Stimulated activated CD4-positive, alpha-beta T cell treated with anti-CD3 and anti-CD28 coated beads, Interleukin-12 subunit alpha, Interleukin-12 subunit beta, amount 100 ng/mL, for 24 hours (primary cell): Measurements from ENCODE around the gene UROS.

Source experiments
- DNase-seq, 2 experiments: peaks; one replicate each; pipeline ENCODE4 v3.0.0-alpha.2; 2020; ENCODE audit warnings: low read depth in 2 of 2

Gene UROS

DNA sequence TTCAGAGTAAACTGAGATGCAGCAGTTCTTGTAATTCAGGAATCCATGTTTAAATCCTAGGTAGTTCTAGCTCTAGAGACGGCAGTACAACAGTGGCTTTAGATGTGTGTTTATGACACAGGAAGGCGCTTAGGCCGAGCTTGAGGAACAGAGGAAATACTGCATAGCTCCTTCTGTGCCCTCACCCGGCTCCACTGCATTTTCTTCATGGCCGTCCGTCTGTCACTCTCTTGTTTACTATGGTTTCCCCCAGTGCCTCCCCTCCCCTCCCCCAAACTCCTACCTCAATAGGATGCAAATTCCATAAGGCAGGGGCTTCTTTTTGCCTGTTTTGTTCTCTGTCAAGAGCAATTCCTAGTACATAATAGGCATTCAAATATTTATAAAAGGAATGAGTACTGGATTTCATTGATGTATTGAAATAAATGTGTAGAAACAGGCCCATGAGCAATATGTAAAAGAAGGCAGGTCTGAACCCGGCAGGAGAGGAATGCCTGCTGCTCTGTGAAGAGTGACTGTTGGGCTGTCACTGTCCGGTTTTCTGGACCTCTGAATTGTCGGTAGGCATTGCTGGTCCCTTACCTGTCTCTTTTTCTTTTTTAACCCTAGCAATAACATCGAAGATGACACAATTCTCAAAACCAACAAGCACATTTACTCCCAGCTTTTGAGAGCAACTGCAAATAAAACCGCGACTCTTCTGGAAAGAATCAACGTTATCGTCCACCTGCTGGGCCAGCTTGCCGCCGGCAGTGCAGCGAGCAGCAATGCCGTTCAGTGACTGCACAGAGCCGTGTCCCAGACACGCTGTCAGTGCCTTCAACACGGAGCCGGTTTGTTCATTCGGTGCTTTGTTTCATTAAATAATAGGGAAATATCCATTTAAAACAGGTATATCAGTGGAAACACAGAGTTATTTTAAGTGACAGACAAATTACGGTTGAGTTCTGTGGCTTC is 60.1 kb downstream of the UROS start:
- no peak for DNase-seq

DNA sequence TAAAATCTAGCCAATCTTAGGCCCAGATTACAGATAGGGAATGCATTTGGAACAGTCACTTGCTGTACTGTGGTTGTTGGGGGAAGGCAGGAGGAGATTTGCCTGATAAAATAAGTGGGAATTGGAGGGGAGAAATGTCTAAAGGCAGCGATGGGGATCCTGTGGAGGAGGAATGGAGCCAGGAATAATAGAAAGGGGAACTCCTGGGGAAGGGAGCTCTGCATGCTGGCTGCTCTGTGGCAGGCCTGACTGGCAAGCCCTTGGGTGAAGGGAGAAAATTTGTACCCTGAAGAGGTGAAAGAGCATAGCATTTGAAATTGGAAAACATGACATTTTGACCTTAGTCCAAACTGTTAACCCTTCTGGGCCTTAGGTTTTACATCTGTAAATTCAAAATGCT is 61.1 kb downstream of the UROS start:
- no peak for DNase-seq

DNA sequence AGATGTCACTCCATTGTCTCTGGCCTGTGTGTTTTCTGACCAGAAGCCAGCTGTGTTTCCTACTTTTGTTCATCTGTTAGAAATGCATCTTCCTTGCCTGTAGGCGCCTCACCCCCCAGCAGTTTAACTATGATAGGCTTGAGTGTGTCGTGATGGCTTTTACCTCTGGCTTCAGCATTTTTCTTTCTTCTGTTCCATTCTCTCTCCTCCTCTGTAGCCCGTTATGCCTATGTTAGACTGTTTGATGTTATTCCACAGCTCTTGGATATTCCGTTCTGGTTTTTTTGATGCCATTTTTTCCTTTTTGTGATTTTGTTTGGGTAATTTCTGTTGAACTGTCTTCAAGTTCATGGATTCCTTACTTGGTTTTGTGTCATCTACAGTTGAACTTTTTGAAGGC is 65.3 kb downstream of the UROS start:
- DNase-seq: no peak

DNA sequence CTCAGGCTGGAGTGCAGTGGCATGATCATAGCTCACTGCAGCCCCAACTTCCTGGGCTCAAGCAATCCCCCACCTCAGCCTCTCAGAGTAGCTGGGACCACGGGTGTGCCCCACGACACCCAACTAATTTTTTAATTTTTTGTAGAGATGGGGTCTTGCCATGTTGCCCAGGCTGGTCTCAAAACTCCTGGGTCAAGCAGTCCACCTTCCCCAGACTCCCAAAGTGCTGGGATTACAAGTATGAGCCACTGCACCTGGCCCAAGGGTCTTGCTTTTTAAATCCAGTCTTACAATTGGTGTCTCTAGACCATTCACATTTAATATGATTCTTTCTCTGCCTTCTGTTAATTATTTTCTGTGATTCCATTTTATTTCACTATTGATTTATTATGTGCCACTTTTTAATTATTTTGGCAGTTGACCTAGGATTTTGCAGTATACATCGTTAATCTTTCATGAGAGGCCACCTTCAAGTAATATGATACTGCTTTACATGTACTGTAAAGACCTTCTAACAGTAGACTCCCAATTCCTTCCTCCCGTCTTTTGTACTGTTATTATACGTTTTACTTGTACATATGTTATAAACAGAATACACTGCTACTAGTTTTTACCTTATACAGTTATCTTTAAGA is 66.1 kb downstream of the UROS start:
- no peak for DNase-seq

DNA sequence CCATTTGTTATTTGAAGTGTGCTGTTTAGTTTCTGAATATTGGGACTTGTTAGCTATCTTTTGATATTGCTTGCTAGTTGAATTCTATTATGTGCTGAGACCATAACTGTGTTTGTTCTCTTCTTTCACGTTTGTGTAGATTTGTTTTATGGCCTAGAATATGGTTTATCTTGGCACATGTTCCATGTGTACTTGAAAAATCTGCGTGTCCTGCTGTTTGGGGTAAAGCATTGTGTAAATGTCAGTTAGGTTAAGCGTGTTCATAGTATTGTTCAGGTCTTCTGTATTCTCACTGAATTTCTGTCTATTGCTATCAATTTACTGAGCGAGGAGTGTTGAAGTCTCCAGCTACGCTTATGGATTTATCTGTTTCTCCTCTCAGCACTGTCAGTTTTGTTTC is 66.9 kb downstream of the UROS start:
- DNase-seq: no peak

DNA sequence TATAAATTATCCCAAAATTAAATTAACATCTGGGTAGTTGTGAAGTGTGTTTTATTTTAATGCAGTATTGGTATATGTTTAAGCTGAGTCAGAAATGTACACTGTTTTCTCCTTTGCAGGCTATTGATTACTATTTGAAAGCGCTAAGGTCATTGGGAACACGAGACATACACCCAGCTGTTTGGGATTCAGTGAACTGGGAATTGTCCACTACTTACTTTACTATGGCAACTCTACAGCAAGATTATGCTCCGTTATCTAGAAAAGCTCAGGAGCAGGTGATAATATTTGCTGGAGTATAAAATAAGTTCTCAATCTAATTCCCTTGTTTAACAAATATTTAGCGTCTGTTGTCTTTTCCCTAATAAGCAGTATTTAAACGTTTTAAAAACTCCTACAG is 75.6 kb downstream of the UROS start:
- DNase-seq: no peak

DNA sequence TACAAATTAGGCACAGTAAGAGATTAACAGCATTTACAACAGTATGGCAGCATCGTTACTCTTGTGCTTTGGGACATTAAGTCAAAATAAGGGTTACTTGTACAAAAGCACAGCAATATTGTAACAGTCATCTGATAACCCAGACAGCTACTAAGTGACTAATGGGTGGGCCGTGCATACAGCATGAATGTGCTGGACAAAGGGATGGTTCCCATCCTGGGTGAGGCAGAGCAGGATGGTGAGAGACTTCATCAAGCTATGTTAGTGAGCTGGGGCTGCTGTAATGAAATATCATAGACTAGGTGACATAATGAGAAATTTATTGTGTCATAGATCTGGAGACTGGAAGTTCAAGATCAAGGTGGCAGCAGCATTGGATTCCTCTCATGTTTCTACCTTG is 78.1 kb downstream of the UROS start:
- DNase-seq: no peak

DNA sequence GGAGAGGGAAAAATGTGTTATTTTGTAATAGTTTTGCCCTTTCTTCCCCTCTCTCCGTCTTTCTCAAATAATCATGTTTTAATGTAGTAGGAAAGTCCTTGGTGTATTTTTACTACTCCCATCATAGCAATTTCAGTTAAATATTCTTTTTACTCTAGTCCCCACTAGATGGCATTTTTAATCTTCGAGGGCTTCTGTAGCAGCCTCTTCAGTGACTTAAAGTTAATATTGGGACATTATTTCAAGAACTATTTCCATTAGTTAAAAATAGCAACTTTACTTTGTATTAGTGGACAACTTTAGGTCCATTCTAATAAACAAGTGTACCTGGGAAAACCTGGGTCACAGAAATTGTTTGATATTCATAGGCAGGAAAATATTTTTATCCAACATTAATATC is 80.6 kb downstream of the UROS start:
- DNase-seq: no peak

DNA sequence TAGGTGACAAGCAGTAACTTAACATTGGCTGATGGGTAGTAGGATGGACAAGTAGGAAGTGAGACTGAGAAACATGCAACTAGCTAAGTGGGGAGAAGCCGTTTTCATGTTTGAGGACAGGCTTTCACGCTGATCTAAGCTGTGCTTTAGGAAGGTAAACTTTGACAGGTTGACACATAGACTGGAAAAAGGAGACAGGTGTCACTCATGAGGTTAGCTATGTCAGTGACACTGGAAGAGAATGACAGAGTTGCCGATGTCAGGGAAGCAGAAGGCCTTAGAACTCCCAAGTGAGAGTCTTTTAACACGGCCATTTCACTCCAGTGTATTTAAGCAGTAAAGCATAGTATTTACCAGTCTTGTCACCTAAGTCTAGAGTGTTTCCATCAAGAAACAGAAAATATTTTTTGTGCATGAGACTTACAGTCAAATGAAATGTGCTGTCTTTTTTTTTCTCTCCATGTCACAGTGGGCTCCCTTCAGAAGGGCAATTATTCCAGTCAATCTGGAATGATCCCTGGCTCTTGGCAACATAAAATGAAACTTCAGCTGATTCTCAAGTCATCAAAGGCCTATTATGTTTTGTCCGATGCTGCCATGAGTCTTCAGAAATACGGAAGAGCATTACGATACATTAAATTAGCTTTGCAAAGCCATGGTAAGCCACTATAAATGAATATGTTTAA is 82.9 kb downstream of the UROS start:
- DNase-seq: no peak
